Thyroid gland (tissue), 4 donors: ENCODE data around the gene SEC11C.

Experiments used
- CTCF ChIP-seq, 6 experiments: fragments of 200-600 bp in 3 of 6; fragments of 450-650 bp in 3 of 6; sonication (generic) in 3 of 6; IDR thresholded peaks; one replicate each; pipeline ENCODE4 v1.5.1; 2016 to 2019; ENCODE audit warnings: antibody characterized with exemption in 6 of 6, mild to moderate bottlenecking in 2 of 6, inconsistent platforms in 1 of 6, moderate library complexity in 1 of 6
- POLR2A ChIP-seq, 2 donors: fragments of 450-650 bp; IDR thresholded peaks; one replicate each; pipeline ENCODE4 v1.6.1; 2017; ENCODE audit warnings: antibody characterized with exemption in 2 of 2, mild to moderate bottlenecking in 2 of 2, moderate library complexity in 1 of 2

GRCh38 chr18:59145055-59145454 is 5.4 kb downstream of the SEC11C start:
- TF ChIP-seq POLR2A (IDR thresholded peaks at IDR 0.05) (no peak), CTCF (IDR thresholded peaks at IDR 0.05) (no peak)
